ENCODE measurements around the gene KSR2.
A peak's percentile ranks its signal among the peaks of the same experiment; 100 is the strongest.

KSR2 gene

DNA sequence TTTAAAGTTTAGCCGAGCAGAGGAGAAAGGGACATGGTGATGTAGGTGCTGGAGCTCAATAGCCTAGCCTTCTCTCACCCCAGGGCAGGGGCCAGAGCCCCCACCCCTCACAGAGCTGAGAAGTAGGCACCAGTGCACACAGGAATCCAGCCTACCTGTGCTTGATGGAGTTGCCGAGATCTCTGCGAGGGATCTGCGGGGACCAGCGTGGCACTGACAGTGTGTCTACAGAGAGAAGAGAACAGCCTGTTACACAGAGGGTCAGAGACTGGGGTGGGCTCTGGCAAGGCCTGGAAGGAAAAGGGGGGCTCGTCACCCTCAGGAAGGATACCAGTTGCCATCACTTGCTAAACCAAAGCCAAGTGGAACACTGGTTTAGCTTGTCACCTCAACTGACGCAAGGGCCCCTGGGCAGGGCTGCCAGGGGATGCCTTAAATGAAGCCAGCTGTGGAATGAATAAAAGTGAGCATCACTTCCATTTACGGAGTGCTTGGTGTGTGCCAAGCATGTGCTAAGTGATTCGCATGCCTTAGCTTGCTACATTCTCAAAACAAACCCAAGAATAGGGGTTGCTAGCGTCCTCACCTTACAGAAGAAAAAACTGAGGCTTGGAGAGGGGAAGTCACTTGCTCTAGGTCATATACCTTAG lies 386.5 kb downstream of the KSR2 start:
- no peaks in the 10 kb centered on the region for H3K9me3 ChIP-seq (ENCODE audit: insufficient read depth, low read length)
- peaks cover 3% of the 10 kb centered on the region for H3K27me3 ChIP-seq (ENCODE audit: insufficient read depth, insufficient read length)
- DNase-seq (ENCODE audit: low read depth, low spot score), result no peak
- H3K4me3 ChIP-seq (ENCODE audit: insufficient read length, low read depth), result no peak overlapping the region
- no peaks in the 10 kb centered on the region for H3K36me3 ChIP-seq (ENCODE audit: insufficient read depth, insufficient read length, low read length)
- no peak overlapping the region for H3K9ac ChIP-seq (ENCODE audit: insufficient read length, low read depth)
- no peaks in the 10 kb centered on the region for H3K4me1 ChIP-seq (ENCODE audit: insufficient read depth, insufficient read length)
- no peak for TF ChIP-seq ZNF274 (IDR thresholded peaks at IDR 0.05; ENCODE audit: low read depth, low read length)

DNA sequence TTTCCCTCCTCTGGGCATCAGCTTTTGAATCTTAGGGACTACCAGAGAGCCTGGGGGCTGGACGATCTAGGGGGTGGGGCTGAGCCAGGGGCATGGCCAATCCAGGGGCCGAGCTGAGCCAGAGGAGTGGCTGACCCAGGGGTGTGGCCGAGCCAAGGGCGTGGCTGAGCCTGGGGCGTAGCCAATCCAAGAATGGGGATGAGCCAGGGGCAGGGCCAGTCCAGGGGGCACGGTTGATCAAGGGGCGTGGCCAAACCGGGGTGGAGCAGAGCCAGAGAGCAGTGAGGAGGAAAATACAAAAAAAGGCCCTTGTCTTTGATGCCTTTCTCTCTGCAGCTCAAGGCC lies 388.1 kb downstream of the KSR2 start:
- DNase-seq (ENCODE audit: low read depth, low spot score), result peak; percentile 76
- no peaks in the 10 kb centered on the region for H3K9me3 ChIP-seq (ENCODE audit: insufficient read depth, low read length)
- no peak overlapping the region for H3K4me3 ChIP-seq (ENCODE audit: insufficient read length, low read depth)
- no peak for TF ChIP-seq YY1 (IDR thresholded peaks at IDR 0.05; ENCODE audit: insufficient read depth, insufficient read length)
- TF ChIP-seq ZNF274 (IDR thresholded peaks at IDR 0.05; ENCODE audit: low read depth, low read length), result no peak
- TF ChIP-seq SUZ12 (IDR thresholded peaks at IDR 0.05; ENCODE audit: extremely low read depth, insufficient read depth, insufficient read length), result no peak
- no peaks in the 10 kb centered on the region for H3K4me1 ChIP-seq (ENCODE audit: insufficient read depth, insufficient read length)
- H3K27me3 ChIP-seq (ENCODE audit: insufficient read depth, insufficient read length), result no peaks in the 10 kb centered on the region
- H3K9ac ChIP-seq (ENCODE audit: insufficient read length, low read depth), result no peak overlapping the region
- H3K36me3 ChIP-seq (ENCODE audit: insufficient read depth, insufficient read length, low read length), result no peaks in the 10 kb centered on the region

DNA sequence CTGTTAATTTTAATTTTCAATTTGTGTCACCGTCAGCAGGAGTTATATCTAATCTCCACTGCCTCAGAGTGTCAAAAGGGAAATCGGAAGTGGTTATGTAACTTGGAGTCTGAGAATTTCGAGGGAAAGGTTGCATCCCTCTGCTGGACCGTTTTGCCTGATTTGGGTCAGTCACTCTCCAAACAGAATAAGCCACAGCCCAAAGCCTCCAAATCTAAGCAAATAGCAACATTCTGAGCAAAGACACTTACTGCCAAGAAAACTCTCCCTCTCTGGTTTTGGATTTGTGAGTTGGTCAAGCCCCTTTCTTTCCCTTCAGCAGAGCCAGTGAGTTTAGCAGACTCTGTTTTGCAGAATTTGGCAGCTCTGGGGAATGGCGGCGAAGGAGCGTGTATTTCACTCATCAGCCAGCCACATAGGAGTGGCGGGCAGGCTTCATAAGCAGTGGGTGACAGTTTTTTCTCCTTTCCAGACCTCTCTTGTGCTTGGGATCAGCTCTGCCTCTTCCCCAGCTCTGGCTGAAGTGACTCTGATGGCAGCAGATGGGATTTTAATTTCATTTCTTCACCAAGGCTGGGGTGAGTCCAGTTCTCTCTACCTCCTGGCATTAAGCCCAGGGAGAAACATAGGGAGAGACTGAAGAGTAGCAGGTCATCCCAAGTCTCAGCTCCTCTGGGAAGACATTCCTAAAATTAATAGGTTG lies 388.6 kb downstream of the KSR2 start:
- no peak for TF ChIP-seq ZNF274 (IDR thresholded peaks at IDR 0.05; ENCODE audit: low read depth, low read length)
- TF ChIP-seq YY1 (IDR thresholded peaks at IDR 0.05; ENCODE audit: insufficient read depth, insufficient read length), result no peak
- TF ChIP-seq SUZ12 (IDR thresholded peaks at IDR 0.05; ENCODE audit: extremely low read depth, insufficient read depth, insufficient read length), result no peak
- no peaks in the 10 kb centered on the region for H3K27me3 ChIP-seq (ENCODE audit: insufficient read depth, insufficient read length)
- no peaks in the 10 kb centered on the region for H3K36me3 ChIP-seq (ENCODE audit: insufficient read depth, insufficient read length, low read length)
- H3K4me1 ChIP-seq (ENCODE audit: insufficient read depth, insufficient read length), result no peaks in the 10 kb centered on the region
- H3K9ac ChIP-seq (ENCODE audit: insufficient read length, low read depth), result no peak overlapping the region
- H3K9me3 ChIP-seq (ENCODE audit: insufficient read depth, low read length), result no peaks in the 10 kb centered on the region
- no peak for DNase-seq (ENCODE audit: low read depth, low spot score)
- H3K4me3 ChIP-seq (ENCODE audit: insufficient read length, low read depth), result no peak overlapping the region

DNA sequence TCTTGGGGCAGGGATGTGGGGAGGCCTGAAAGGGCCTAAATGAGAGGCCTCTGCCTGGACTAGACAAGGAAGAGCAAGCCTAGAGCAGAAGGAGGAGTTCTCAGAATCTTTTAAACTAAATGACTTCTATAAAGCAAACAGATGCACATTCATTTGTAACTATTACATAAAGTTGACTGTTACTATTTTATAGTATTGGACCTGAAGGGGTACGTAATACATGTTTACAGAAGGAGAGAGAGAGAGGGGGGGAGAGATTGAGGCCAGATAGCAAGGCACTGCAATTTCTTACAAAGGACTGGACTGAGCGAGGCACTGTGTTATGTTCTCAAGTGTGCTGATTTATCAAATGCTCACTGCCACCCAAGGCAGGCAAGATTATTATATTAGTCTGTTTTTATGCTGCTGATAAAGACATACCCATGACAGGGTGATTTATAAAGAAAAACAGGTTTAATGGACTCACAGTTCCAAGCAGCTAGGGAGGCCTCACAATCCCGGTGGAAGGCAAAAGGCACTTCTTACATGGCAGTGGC lies 391.6 kb downstream of the KSR2 start:
- Histone ChIP-seq H3K36me3 (ENCODE audit: insufficient read depth, insufficient read length, low read length) (no peaks in the 10 kb centered on the region), H3K27me3 (ENCODE audit: insufficient read depth, insufficient read length) (no peaks in the 10 kb centered on the region), H3K9me3 (ENCODE audit: insufficient read depth, low read length) (no peaks in the 10 kb centered on the region), H3K9ac (ENCODE audit: insufficient read length, low read depth) (no peak overlapping the region), H3K4me1 (ENCODE audit: insufficient read depth, insufficient read length) (no peaks in the 10 kb centered on the region), H3K4me3 (ENCODE audit: insufficient read length, low read depth) (no peak overlapping the region)
- TF ChIP-seq ZNF274 (IDR thresholded peaks at IDR 0.05; ENCODE audit: low read depth, low read length), result no peak
- TF ChIP-seq SUZ12 (IDR thresholded peaks at IDR 0.05; ENCODE audit: extremely low read depth, insufficient read depth, insufficient read length), result no peak
- TF ChIP-seq YY1 (IDR thresholded peaks at IDR 0.05; ENCODE audit: insufficient read depth, insufficient read length), result no peak
- DNase-seq (ENCODE audit: low read depth, low spot score), result no peak

DNA sequence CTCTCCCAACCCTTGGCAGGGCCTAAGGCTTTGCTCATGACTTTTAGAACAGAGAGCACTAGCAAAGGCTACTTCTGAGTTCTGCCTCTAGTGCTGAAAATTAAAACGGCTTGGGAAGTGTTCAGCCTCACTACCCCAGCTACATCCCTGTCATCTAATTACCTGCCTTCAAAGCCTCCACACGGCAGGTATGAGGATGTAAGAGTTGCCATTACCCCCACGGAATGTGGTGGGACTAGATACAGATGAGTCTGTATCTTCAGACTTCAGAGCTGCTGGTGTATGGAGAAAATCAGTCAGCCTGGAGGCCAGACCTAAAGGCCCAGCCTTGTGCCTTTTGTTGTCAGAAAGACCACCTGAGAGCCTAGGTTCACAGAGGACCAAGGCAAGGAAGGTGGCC lies 392.7 kb downstream of the KSR2 start:
- no peaks in the 10 kb centered on the region for H3K9me3 ChIP-seq (ENCODE audit: insufficient read depth, low read length)
- no peaks in the 10 kb centered on the region for H3K36me3 ChIP-seq (ENCODE audit: insufficient read depth, insufficient read length, low read length)
- TF ChIP-seq ZNF274 (IDR thresholded peaks at IDR 0.05; ENCODE audit: low read depth, low read length) (no peak), YY1 (IDR thresholded peaks at IDR 0.05; ENCODE audit: insufficient read depth, insufficient read length) (no peak), SUZ12 (IDR thresholded peaks at IDR 0.05; ENCODE audit: extremely low read depth, insufficient read depth, insufficient read length) (no peak)
- no peak overlapping the region for H3K4me3 ChIP-seq (ENCODE audit: insufficient read length, low read depth)
- no peaks in the 10 kb centered on the region for H3K27me3 ChIP-seq (ENCODE audit: insufficient read depth, insufficient read length)
- no peak overlapping the region for H3K9ac ChIP-seq (ENCODE audit: insufficient read length, low read depth)
- peaks cover 2% of the 10 kb centered on the region for H3K4me1 ChIP-seq (ENCODE audit: insufficient read depth, insufficient read length)
- no peak for DNase-seq (ENCODE audit: low read depth, low spot score)

DNA sequence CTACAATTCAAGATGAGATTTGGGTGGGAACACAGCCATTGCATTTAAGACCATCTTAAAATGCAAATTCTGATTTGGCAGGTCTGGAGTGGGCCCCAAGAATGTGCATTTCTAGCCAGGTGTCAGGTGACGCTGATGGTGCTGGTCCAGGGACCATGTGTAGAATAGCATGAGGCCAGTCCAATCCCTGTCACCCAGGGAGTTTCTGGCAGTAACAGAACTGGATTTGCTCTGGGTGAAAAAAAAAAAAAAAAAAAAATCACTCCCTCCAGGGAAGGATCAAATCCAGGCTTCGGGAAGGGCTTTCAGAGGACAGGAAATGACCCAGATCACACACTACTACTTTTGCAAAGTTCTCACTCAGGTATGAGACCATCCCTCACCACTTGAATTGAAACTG lies 394.1 kb downstream of the KSR2 start:
- DNase-seq (ENCODE audit: low read depth, low spot score), result no peak
- Histone ChIP-seq H3K9ac (ENCODE audit: insufficient read length, low read depth) (no peak overlapping the region), H3K27me3 (ENCODE audit: insufficient read depth, insufficient read length) (no peaks in the 10 kb centered on the region), H3K36me3 (ENCODE audit: insufficient read depth, insufficient read length, low read length) (no peaks in the 10 kb centered on the region), H3K4me3 (ENCODE audit: insufficient read length, low read depth) (no peak overlapping the region), H3K9me3 (ENCODE audit: insufficient read depth, low read length) (no peaks in the 10 kb centered on the region), H3K4me1 (ENCODE audit: insufficient read depth, insufficient read length) (peaks cover 2% of the 10 kb centered on the region)
- TF ChIP-seq SUZ12 (IDR thresholded peaks at IDR 0.05; ENCODE audit: extremely low read depth, insufficient read depth, insufficient read length) (no peak), YY1 (IDR thresholded peaks at IDR 0.05; ENCODE audit: insufficient read depth, insufficient read length) (no peak), ZNF274 (IDR thresholded peaks at IDR 0.05; ENCODE audit: low read depth, low read length) (no peak)

DNA sequence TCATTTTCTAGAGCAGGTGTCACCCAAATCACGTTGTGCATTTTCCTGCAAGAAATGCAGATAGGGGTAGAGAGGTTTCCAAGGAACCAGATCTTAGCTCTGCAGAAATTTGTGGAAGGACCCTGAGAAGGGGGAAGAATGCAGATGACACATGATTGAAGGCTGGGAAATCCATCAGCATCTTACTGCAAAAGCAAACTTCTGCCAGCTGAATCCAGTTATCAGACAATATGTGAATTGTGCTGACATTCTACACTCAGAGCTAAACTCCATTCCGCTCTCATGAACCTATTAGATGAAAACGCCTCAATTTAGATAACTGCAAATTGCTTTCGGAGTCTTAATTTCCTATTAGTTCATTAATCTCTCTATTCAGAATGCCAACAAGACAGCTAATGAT lies 396.0 kb downstream of the KSR2 start:
- Histone ChIP-seq H3K9ac (ENCODE audit: insufficient read length, low read depth) (no peak overlapping the region), H3K4me3 (ENCODE audit: insufficient read length, low read depth) (no peak overlapping the region), H3K9me3 (ENCODE audit: insufficient read depth, low read length) (no peaks in the 10 kb centered on the region), H3K4me1 (ENCODE audit: insufficient read depth, insufficient read length) (peaks cover 2% of the 10 kb centered on the region), H3K27me3 (ENCODE audit: insufficient read depth, insufficient read length) (no peaks in the 10 kb centered on the region), H3K36me3 (ENCODE audit: insufficient read depth, insufficient read length, low read length) (no peaks in the 10 kb centered on the region)
- TF ChIP-seq YY1 (IDR thresholded peaks at IDR 0.05; ENCODE audit: insufficient read depth, insufficient read length) (no peak), SUZ12 (IDR thresholded peaks at IDR 0.05; ENCODE audit: extremely low read depth, insufficient read depth, insufficient read length) (no peak), ZNF274 (IDR thresholded peaks at IDR 0.05; ENCODE audit: low read depth, low read length) (no peak)
- DNase-seq (ENCODE audit: low read depth, low spot score), result no peak
